ENCODE data around the gene ZHX3. TPM values are rescaled to one million over a fixed set of nuclear protein-coding genes. Genes with fewer than 3 reads are reported as not detected.
"Not testable (repeated sequence)": the region's sequence is repeated elsewhere in the genome, so short reads cannot be mapped to it uniquely, and the experiment has no call there.

Gene ZHX3
- total RNA-seq, 4 donors from 2014 or later: 19.2 to 32.9 (median 31.4) TPM

DNA sequence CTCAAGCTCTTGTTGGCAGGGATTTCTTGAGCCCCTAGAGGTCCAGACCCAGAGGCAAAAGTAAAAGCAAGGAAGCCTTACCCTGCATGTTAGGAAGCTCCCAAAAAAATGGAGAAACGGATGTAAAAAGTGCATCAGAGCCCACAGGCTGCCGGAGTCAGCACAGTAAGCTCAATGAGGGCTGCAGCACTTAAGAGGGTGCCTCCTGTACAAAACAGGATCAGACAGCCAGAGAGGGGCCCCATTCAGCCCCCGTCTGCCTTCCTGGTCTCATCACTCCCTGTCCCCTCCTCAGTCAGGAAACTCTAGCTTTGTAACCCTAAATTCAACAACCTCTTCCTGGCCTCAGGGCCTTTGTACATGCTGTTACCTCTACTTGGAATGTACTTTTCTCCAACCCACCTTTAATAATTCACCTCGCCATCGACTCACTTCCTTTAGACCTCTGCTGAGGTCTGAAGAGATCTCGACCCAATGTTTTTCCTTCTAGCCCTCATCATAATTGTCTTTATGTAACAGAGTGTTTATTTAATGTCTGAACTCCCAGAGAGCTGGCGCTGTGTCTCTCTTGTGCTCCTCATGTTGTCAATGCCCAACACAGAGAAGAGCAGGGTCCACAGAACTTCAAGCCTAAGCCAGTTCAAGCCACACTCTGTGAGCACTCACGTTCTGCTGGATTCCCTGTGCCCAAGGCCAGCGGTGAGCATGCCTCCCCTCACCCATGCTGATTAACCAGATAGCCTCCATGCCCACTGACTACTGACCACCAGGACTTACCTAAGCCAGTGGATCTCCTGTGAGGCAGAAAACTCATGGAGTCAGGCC is 183.0 kb downstream of the ZHX3 start:
- WGBS: 71% methylated on average over 8 of the region's 9 CpGs
- DNase-seq (ENCODE audit: low spot score in 2 of 2): peak; percentile 46 to 53
- peak overlapping the region; percentile 66 for H3K27ac ChIP-seq
- H3K9me3 ChIP-seq: no peaks in the 10 kb centered on the region
- H3K4me1 ChIP-seq: peaks cover 58% of the 10 kb centered on the region
- H3K4me3 ChIP-seq: no peak overlapping the region
- H3K36me3 ChIP-seq: no peaks in the 10 kb centered on the region
- TF ChIP-seq, protein P1, sequence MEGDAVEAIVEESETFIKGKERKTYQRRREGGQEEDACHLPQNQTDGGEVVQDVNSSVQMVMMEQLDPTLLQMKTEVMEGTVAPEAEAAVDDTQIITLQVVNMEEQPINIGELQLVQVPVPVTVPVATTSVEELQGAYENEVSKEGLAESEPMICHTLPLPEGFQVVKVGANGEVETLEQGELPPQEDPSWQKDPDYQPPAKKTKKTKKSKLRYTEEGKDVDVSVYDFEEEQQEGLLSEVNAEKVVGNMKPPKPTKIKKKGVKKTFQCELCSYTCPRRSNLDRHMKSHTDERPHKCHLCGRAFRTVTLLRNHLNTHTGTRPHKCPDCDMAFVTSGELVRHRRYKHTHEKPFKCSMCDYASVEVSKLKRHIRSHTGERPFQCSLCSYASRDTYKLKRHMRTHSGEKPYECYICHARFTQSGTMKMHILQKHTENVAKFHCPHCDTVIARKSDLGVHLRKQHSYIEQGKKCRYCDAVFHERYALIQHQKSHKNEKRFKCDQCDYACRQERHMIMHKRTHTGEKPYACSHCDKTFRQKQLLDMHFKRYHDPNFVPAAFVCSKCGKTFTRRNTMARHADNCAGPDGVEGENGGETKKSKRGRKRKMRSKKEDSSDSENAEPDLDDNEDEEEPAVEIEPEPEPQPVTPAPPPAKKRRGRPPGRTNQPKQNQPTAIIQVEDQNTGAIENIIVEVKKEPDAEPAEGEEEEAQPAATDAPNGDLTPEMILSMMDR (IDR thresholded peaks at IDR 0.05): no peak
- TF ChIP-seq EP300 (IDR thresholded peaks at IDR 0.05) (no peak), POLR2A (IDR thresholded peaks at IDR 0.05) (no peak), POLR2AphosphoS5 (IDR thresholded peaks at IDR 0.05) (no peak)
- no peaks in the 10 kb centered on the region for H3K27me3 ChIP-seq

DNA sequence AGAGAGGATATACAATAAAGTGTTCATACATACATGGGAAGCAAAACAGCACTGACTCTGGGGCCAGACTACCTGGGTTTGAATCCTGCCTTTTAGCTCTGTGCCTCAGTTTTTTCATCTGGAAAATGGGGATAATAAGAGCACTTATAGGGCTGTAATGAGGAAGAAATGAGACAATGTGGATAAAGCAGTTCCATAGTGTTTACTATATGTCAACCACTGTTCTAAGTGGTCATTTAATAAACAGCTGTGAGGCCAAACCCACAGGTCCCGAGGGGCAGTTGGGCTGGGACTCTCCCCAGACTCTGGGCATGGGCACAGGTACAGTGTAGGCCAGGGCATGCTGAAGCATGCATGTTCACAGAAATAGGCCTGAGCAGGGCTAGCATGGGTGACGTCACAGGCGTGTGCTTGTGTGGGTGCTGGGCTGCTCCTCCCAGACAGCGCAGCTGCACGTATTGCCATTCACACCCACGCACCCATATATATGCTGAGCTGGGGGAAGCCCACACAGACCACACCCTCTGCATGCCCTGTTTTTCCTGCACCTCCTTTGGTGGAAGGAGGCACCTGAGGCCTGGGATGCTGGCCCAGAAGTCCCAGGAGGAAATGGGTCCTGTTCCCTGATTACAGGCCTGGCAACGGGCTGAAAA is 183.7 kb downstream of the ZHX3 start:
- no peaks in the 10 kb centered on the region for H3K36me3 ChIP-seq
- no peaks in the 10 kb centered on the region for H3K9me3 ChIP-seq
- 37% methylated on average over 7 of the region's 7 CpGs for WGBS
- peak; percentile 70 to 81 for DNase-seq (ENCODE audit: low spot score in 2 of 2)
- no peak overlapping the region for H3K4me3 ChIP-seq
- no peaks in the 10 kb centered on the region for H3K27me3 ChIP-seq
- H3K27ac ChIP-seq: peak overlapping the region; percentile 66
- peaks cover 50% of the 10 kb centered on the region for H3K4me1 ChIP-seq
- TF ChIP-seq POLR2AphosphoS5 (IDR thresholded peaks at IDR 0.05) (no peak), POLR2A (IDR thresholded peaks at IDR 0.05) (no peak), EP300 (IDR thresholded peaks at IDR 0.05) (no peak)
- TF ChIP-seq, protein P1 (IDR thresholded peaks at IDR 0.05): no peak

DNA sequence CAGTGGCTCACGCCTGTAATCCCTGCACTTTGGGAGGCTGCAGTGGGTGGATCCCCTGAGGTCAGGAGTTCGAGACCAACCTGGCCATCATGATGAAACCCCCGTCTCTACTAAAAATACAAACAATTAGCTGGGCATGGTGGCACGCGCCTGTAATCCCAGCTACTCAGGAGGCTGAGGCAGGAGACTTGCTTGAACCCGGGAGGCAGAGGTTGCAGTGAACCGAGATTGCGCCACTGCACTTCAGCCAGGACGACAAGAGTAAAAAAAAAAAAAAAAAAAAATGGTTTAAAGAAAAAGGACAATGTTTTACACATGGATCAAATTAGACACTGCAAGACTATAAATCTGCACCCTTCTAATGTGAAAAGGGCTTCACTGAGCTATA is 185.1 kb downstream of the ZHX3 start:
- DNase-seq (ENCODE audit: low spot score in 2 of 2): peak in 1 of 2 donors; percentile 50
- H3K9me3 ChIP-seq: not testable (repeated sequence)
- WGBS: 73% methylated on average over 9 of the region's 9 CpGs

DNA sequence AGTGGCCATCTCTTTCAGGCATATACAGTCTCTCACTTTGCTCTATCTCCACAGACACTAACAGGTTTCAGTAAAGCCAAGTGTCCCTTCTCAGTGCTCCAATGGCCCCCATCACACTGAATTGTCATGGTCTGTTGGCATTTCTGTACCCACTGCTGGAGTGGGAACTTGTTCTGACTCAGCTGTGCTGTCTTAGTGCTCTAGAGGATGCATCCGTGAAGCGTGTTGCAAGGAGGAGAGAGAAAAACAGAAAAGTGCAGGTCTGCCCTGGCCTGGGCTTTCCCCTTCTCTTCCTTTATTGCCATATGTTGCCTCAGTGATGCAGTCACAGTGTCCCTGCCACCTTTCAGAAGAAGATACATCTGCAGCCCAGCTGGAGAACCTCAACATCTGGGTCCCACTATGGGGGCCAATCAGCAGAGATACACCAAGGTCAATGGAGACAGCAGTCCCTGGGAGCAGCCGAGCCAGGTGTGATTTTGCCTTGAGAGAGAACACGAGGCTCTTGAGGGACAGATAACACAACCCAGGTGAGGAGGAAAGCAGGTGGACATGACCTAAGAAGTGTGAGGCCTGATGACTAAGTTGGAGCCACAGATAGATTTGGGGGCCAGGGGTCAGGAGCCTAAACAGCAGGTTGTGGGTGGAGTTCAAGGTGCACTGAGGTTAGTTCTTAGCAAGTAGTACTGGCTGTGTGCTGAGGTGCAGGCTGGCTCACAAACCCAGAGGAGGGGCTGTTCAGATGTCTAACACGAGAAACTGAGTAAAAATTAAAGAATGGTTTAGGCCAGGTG is 185.7 kb downstream of the ZHX3 start:
- peak in 1 of 2 donors; percentile 62 for DNase-seq (ENCODE audit: low spot score in 2 of 2)
- TF ChIP-seq, protein P1 (IDR thresholded peaks at IDR 0.05): no peak
- TF ChIP-seq POLR2AphosphoS5 (IDR thresholded peaks at IDR 0.05): no peak
- no peak for TF ChIP-seq EP300 (IDR thresholded peaks at IDR 0.05)
- TF ChIP-seq POLR2A (IDR thresholded peaks at IDR 0.05): no peak
- no peaks in the 10 kb centered on the region for H3K9me3 ChIP-seq
- H3K36me3 ChIP-seq: no peaks in the 10 kb centered on the region
- 78% methylated on average over 5 of the region's 5 CpGs for WGBS
- no peak overlapping the region for H3K27ac ChIP-seq
- peaks cover 40% of the 10 kb centered on the region for H3K4me1 ChIP-seq
- no peaks in the 10 kb centered on the region for H3K27me3 ChIP-seq
- no peak overlapping the region for H3K4me3 ChIP-seq

More for the DNA sequence above, 185.1 kb downstream of the ZHX3 start:
- not testable (repeated sequence) for H3K27ac ChIP-seq, H3K27me3 ChIP-seq, H3K4me3 ChIP-seq, H3K36me3 ChIP-seq
- peaks cover 40% of the 10 kb centered on the region for H3K4me1 ChIP-seq

Other genes with a start within 250 kb of the ZHX3 start
- gene PLCG1, start 180.2 kb downstream of the ZHX3 start, total RNA-seq: 100 to 1,000 TPM in 1 of 4 donors, 10 to 100 TPM in 3; 54.0 to 188 (median 91.5) TPM
- gene LPIN3, start 23.1 kb upstream of the ZHX3 start, total RNA-seq: 100 to 1,000 TPM in 1 of 4 donors, 10 to 100 TPM in 3; 74.6 to 213 (median 85.2) TPM
- 1 to 10 TPM; 4.4 to 7.5 (median 5.7) TPM for gene EMILIN3, start 49.1 kb upstream of the ZHX3 start, total RNA-seq

Data from suprapubic skin (tissue), 4 donors.